Measurements from ENCODE around the gene SMS. TPM values are rescaled to one million over a fixed set of nuclear protein-coding genes. Genes with fewer than 3 reads are reported as not detected.

SMS gene
- total and polyA plus RNA-seq, 2 experiments from 2014 or later: 185 to 274 TPM

DNA sequence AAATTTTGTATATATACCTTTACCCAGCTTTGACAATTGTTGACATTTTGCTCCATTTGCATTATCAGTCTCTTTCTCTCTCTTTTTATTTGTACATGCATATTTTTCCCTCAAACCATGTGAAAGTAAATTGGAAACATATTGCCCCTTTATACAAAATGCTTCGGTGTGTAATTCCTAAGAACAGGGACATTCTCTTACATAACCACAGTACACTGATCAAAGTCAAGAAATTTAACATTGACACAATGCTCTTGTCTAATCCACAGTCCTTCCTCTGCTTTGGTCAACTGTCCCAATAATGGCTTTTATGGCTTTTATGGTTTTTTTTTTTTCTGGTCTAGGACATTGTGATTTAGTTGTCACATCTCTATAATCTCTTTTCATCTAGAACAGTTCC is 9.5 kb upstream of the SMS start (continued):
- no peak for TF ChIP-seq CREB1 (CRISPR knock-in tag; IDR thresholded peaks at IDR 0.05; ENCODE audit: low read depth)
- no peak for TF ChIP-seq ZNF331 (CRISPR knock-in tag; IDR thresholded peaks at IDR 0.05; ENCODE audit: low read depth)
- no peak for TF ChIP-seq ZNF114 (CRISPR knock-in tag; IDR thresholded peaks at IDR 0.05)
- TF ChIP-seq, protein P1, sequence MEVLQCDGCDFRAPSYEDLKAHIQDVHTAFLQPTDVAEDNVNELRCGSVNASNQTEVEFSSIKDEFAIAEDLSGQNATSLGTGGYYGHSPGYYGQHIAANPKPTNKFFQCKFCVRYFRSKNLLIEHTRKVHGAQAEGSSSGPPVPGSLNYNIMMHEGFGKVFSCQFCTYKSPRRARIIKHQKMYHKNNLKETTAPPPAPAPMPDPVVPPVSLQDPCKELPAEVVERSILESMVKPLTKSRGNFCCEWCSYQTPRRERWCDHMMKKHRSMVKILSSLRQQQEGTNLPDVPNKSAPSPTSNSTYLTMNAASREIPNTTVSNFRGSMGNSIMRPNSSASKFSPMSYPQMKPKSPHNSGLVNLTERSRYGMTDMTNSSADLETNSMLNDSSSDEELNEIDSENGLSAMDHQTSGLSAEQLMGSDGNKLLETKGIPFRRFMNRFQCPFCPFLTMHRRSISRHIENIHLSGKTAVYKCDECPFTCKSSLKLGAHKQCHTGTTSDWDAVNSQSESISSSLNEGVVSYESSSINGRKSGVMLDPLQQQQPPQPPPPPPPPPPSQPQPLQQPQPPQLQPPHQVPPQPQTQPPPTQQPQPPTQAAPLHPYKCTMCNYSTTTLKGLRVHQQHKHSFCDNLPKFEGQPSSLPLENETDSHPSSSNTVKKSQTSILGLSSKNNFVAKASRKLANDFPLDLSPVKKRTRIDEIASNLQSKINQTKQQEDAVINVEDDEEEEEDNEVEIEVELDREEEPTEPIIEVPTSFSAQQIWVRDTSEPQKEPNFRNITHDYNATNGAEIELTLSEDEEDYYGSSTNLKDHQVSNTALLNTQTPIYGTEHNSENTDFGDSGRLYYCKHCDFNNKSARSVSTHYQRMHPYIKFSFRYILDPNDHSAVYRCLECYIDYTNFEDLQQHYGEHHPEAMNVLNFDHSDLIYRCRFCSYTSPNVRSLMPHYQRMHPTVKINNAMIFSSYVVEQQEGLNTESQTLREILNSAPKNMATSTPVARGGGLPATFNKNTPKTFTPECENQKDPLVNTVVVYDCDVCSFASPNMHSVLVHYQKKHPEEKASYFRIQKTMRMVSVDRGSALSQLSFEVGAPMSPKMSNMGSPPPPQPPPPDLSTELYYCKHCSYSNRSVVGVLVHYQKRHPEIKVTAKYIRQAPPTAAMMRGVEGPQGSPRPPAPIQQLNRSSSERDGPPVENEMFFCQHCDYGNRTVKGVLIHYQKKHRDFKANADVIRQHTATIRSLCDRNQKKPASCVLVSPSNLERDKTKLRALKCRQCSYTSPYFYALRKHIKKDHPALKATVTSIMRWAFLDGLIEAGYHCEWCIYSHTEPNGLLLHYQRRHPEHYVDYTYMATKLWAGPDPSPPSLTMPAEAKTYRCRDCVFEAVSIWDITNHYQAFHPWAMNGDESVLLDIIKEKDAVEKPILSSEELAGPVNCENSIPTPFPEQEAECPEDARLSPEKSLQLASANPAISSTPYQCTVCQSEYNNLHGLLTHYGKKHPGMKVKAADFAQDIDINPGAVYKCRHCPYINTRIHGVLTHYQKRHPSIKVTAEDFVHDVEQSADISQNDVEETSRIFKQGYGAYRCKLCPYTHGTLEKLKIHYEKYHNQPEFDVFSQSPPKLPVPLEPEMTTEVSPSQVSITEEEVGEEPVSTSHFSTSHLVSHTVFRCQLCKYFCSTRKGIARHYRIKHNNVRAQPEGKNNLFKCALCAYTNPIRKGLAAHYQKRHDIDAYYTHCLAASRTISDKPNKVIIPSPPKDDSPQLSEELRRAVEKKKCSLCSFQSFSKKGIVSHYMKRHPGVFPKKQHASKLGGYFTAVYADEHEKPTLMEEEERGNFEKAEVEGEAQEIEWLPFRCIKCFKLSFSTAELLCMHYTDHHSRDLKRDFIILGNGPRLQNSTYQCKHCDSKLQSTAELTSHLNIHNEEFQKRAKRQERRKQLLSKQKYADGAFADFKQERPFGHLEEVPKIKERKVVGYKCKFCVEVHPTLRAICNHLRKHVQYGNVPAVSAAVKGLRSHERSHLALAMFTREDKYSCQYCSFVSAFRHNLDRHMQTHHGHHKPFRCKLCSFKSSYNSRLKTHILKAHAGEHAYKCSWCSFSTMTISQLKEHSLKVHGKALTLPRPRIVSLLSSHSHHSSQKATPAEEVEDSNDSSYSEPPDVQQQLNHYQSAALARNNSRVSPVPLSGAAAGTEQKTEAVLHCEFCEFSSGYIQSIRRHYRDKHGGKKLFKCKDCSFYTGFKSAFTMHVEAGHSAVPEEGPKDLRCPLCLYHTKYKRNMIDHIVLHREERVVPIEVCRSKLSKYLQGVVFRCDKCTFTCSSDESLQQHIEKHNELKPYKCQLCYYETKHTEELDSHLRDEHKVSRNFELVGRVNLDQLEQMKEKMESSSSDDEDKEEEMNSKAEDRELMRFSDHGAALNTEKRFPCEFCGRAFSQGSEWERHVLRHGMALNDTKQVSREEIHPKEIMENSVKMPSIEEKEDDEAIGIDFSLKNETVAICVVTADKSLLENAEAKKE (CRISPR knock-in tag; IDR thresholded peaks at IDR 0.05): no peak

DNA sequence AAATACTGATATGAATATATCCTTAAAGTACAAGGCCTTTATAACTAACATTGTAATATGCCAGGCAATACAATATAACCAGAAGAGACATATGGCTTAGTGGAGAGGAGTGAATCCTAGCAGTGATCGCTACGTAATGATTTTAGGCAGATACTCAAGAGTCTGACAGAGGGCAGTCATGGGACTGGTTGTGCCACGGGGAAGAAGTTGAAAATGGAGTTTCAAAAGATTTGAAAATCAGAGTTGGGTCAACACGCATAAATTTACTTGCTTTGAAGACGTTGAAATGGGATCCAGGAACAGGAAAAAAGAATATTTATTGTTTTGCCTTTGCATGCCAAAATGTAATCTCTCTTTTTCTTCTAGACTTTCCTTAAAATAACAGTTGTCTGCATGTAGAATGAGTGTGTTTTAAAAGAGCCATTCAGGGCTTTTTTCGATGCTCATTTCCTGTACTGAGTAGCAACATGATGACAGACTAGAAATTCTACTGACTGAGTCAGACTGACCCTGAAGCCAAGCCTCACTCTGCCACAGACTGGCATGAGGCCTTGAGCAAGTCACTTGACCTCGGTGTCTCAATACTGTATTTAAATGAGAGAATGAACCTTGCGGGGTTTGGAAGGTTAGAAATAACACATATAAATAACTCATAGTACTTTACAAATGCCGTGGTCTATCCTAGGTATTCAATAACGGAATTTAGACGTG is 8.1 kb upstream of the SMS start:
- H3K4me2 ChIP-seq: no peak overlapping the region
- Mint-ChIP-seq H3K4me1 (peaks cover 9% of the 10 kb centered on the region; the same call in 2 of the 3 replicates), H3K36me3 (ENCODE audit: low read depth) (no peaks in the 10 kb centered on the region), H3K9me3 (no peaks in the 10 kb centered on the region), H3K27ac (no peak overlapping the region; the same call in 1 of the 2 replicates), H3K4me3 (no peak overlapping the region), H3K27me3 (ENCODE audit: insufficient read depth, low read depth, poor library complexity) (peaks cover 3% of the 10 kb centered on the region)
- H3K4me1 ChIP-seq (ENCODE audit: insufficient read depth): peaks cover 7% of the 10 kb centered on the region; the same call in 1 of the 2 replicates
- no peaks in the 10 kb centered on the region for H3K9me2 ChIP-seq (ENCODE audit: insufficient read depth)
- no peaks in the 10 kb centered on the region for H3K79me2 ChIP-seq (replicated peaks; ENCODE audit: insufficient read depth)
- H3K36me3 ChIP-seq (ENCODE audit: insufficient read depth): no peaks in the 10 kb centered on the region
- ATAC-seq (no peak), DNase-seq (ENCODE audit: low spot score) (no peak)
- no peaks in the 10 kb centered on the region for H3F3A ChIP-seq (replicated peaks; ENCODE audit: low read depth)
- no peaks in the 10 kb centered on the region for H4K20me1 ChIP-seq (replicated peaks; ENCODE audit: insufficient read depth)
- no peak overlapping the region for H2AFZ ChIP-seq
- no peaks in the 10 kb centered on the region for H3K27me3 ChIP-seq (ENCODE audit: insufficient read depth)
- H3K27ac ChIP-seq (ENCODE audit: low read depth): no peak overlapping the region
- no peak overlapping the region for H3K4me3 ChIP-seq
- no peak for TF ChIP-seq POLR2AphosphoS5 (IDR thresholded peaks at IDR 0.05; ENCODE audit: low read depth)
- TF ChIP-seq, protein P2, sequence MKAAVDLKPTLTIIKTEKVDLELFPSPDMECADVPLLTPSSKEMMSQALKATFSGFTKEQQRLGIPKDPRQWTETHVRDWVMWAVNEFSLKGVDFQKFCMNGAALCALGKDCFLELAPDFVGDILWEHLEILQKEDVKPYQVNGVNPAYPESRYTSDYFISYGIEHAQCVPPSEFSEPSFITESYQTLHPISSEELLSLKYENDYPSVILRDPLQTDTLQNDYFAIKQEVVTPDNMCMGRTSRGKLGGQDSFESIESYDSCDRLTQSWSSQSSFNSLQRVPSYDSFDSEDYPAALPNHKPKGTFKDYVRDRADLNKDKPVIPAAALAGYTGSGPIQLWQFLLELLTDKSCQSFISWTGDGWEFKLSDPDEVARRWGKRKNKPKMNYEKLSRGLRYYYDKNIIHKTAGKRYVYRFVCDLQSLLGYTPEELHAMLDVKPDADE (IDR thresholded peaks at IDR 0.05): no peak
- TF ChIP-seq, protein P3, sequence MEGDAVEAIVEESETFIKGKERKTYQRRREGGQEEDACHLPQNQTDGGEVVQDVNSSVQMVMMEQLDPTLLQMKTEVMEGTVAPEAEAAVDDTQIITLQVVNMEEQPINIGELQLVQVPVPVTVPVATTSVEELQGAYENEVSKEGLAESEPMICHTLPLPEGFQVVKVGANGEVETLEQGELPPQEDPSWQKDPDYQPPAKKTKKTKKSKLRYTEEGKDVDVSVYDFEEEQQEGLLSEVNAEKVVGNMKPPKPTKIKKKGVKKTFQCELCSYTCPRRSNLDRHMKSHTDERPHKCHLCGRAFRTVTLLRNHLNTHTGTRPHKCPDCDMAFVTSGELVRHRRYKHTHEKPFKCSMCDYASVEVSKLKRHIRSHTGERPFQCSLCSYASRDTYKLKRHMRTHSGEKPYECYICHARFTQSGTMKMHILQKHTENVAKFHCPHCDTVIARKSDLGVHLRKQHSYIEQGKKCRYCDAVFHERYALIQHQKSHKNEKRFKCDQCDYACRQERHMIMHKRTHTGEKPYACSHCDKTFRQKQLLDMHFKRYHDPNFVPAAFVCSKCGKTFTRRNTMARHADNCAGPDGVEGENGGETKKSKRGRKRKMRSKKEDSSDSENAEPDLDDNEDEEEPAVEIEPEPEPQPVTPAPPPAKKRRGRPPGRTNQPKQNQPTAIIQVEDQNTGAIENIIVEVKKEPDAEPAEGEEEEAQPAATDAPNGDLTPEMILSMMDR (conservative IDR thresholded peaks at IDR 0.05; ENCODE audit: low read depth in 2 of 2): 0 out of 4 replicates have a peak, but pooled peaks of 1 of the 2 experiments have one; percentile 1
